B cell (primary cell): ENCODE measurements around the gene SLC3A2. TPM values are rescaled to one million over a fixed set of nuclear protein-coding genes. Genes with fewer than 3 reads are reported as not detected.
A peak's percentile ranks its signal among the peaks of the same experiment; 100 is the strongest.
"Not testable (repeated sequence)": the region's sequence is repeated elsewhere in the genome, so short reads cannot be mapped to it uniquely, and the experiment has no call there.

ENCODE experiments used
- ATAC-seq: fragments of 200-7000 bp; cut with Tn5 transposase; one replicate; pipeline ENCODE4 v1.10.0; 2021; ENCODE audit warnings: low read depth, mild to moderate bottlenecking, moderate number of reproducible peaks, moderate library complexity
- CTCF ChIA-PET: fragments of 350-600 bp; sonication (Branson Sonifier 250); formaldehyde crosslinking; loops from one replicate; lab custom pipeline; 2021; ENCODE audit warnings: antibody characterized with exemption, inconsistent platforms; lab: Charles Lee
- POLR2A ChIA-PET: fragments of 350-600 bp; sonication (Branson Sonifier 250); formaldehyde crosslinking; loops from one replicate; lab custom pipeline; 2021; ENCODE audit warnings: antibody characterized with exemption; lab: Charles Lee
- DNase-seq: peaks from one replicate; pipeline ENCODE4 v3.0.0; 2013
- H2AFZ ChIP-seq: 2 replicates; pipeline ENCODE4 v1.6.1; 2012; ENCODE audit warnings: mild to moderate bottlenecking, low read depth, low read length; ENCODE audit not compliant: insufficient read depth, poor library complexity, severe bottlenecking
- H3K27ac ChIP-seq, 2 donors: 1 replicate in 1 of 2; 2 replicates in 1 of 2; pipeline ENCODE4 v1.5.1; 2012 to 2013; ENCODE audit warnings: low read length in 2 of 2, mild to moderate bottlenecking in 2 of 2, moderate library complexity in 1 of 2
- H3K27me3 ChIP-seq, 4 experiments: fragments of 200-600 bp in 1 of 4; sonication (generic) in 1 of 4; replicated peaks in 1 of 4; 1 replicate in 2 of 4; 2 replicates in 2 of 4; pipeline versions ENCODE4 v1.6.1 to v1.7.0; 2013 to 2016; ENCODE audit warnings: low read length in 3 of 4, mild to moderate bottlenecking in 2 of 4, mixed read lengths in 1 of 4, moderate library complexity in 1 of 4; ENCODE audit not compliant: insufficient read depth in 4 of 4, control insufficient read depth in 3 of 4; ENCODE audit errors: control extremely low read depth in 1 of 4
- H3K36me3 ChIP-seq, 2 experiments: replicated peaks in 1 of 2; 1 replicate in 1 of 2; 2 replicates in 1 of 2; pipeline versions ENCODE4 v1.6.1 to v1.7.1; 2013; ENCODE audit warnings: low read length in 1 of 2; ENCODE audit not compliant: insufficient read depth in 2 of 2, control insufficient read depth in 1 of 2; ENCODE audit errors: control extremely low read depth in 1 of 2, extremely low read depth in 1 of 2
- H3K4me1 ChIP-seq, 2 donors: fragments of 200-600 bp in 1 of 2; sonication (generic) in 1 of 2; 1 replicate in 1 of 2; 2 replicates in 1 of 2; pipeline versions ENCODE4 v1.5.1 to v1.6.1; 2013 to 2017; ENCODE audit warnings: low read length in 2 of 2; ENCODE audit not compliant: control insufficient read depth in 2 of 2, insufficient read depth in 2 of 2
- H3K4me2 ChIP-seq: replicated peaks from 2 replicates; pipeline ENCODE3; 2012; ENCODE audit warnings: mild to moderate bottlenecking, low read depth, low read length; ENCODE audit not compliant: poor library complexity, severe bottlenecking
- H3K4me3 ChIP-seq, 5 experiments: fragments of 200-600 bp in 1 of 5; sonication (generic) in 1 of 5; 1 replicate in 3 of 5; 2 replicates in 2 of 5; pipeline versions ENCODE4 v1.5.1 to v1.7.0; 2011 to 2016; ENCODE audit warnings: low read length in 4 of 5, mild to moderate bottlenecking in 4 of 5, low read depth in 2 of 5, control low read depth in 1 of 5, moderate library complexity in 1 of 5; ENCODE audit not compliant: insufficient read depth in 1 of 5; ENCODE audit errors: control extremely low read depth in 1 of 5, extremely low read depth in 1 of 5
- H3K79me2 ChIP-seq: fragments of 200-600 bp; sonication (generic); one replicate; pipeline ENCODE4 v1.6.0; 2016; ENCODE audit warnings: low read length; ENCODE audit not compliant: control insufficient read depth, insufficient read depth
- H3K9ac ChIP-seq: fragments of 200-600 bp; sonication (generic); 2 replicates; pipeline ENCODE4 v1.6.1; 2017; ENCODE audit warnings: mild to moderate bottlenecking, low read length, moderate library complexity
- H3K9me3 ChIP-seq, 3 donors: one replicate each; pipeline versions ENCODE4 v1.6.1 to v1.7.1; 2013; ENCODE audit warnings: low read length in 2 of 3; ENCODE audit not compliant: control insufficient read depth in 2 of 3, insufficient read depth in 1 of 3; ENCODE audit errors: control extremely low read depth in 1 of 3
- H4K20me1 ChIP-seq: 2 replicates; pipeline ENCODE4 v1.6.0; 2012; ENCODE audit warnings: mild to moderate bottlenecking, low read length; ENCODE audit not compliant: insufficient read depth, control insufficient read depth, poor library complexity, severe bottlenecking
- H3K27ac Mint-ChIP-seq: one replicate; pipeline ENCODE4 v1.8.0; 2021; ENCODE audit warnings: mixed read lengths
- H3K27me3 Mint-ChIP-seq: one replicate; pipeline ENCODE4 v1.8.0; 2021; ENCODE audit warnings: mixed read lengths
- H3K4me1 Mint-ChIP-seq: one replicate; pipeline ENCODE4 v1.8.0; 2021; ENCODE audit warnings: mixed read lengths
- H3K4me3 Mint-ChIP-seq: one replicate; pipeline ENCODE4 v1.8.0; 2021; ENCODE audit warnings: mixed read lengths
- H3K9me3 Mint-ChIP-seq: one replicate; pipeline ENCODE4 v1.8.0; 2022; ENCODE audit warnings: mixed read lengths; ENCODE audit not compliant: insufficient read depth
- EZH2 ChIP-seq: IDR thresholded peaks from 2 replicates; pipeline ENCODE4 v1.6.1; 2012; ENCODE audit warnings: borderline replicate concordance, low read depth, mild to moderate bottlenecking, moderate library complexity, low read length; ENCODE audit not compliant: insufficient read depth, poor library complexity, severe bottlenecking
- WGBS: methylation state at CpG from one replicate; pipeline ENCODE4 v1.1.5; 2013; ENCODE audit warnings: missing lambda C conversion rate; ENCODE audit not compliant: insufficient coverage; 5-methylcytosine and 5-hydroxymethylcytosine counted together
- intact Hi-C: fragments of 100-400 bp; cut with micrococcal nuclease; formaldehyde crosslinking; loops from one replicate; pipeline ENCODE4 v1.10.0; 2022
- polyA plus RNA-seq: library from polyadenylated mRNA; depleted of rRNA; stranded (reverse); fragments of >200 nt; gene quantifications from 2 replicates; pipeline ENCODE4 v1.2.3, GENCODE V29; 2012
- total RNA-seq, 2 donors: library from RNA; stranded (reverse); fragments of 120-200 nt in 1 of 2; gene quantifications; 1 replicate in 1 of 2; 2 replicates in 1 of 2; pipeline versions ENCODE4 v1.2.3 to v1.2.4, GENCODE V29; 2013 to 2022

The SLC3A2 gene
- total and polyA plus RNA-seq, 2 donors (not counting 1 experiment from before 2014, with no cell fraction given) = 92.0 to 148 TPM

DNA sequence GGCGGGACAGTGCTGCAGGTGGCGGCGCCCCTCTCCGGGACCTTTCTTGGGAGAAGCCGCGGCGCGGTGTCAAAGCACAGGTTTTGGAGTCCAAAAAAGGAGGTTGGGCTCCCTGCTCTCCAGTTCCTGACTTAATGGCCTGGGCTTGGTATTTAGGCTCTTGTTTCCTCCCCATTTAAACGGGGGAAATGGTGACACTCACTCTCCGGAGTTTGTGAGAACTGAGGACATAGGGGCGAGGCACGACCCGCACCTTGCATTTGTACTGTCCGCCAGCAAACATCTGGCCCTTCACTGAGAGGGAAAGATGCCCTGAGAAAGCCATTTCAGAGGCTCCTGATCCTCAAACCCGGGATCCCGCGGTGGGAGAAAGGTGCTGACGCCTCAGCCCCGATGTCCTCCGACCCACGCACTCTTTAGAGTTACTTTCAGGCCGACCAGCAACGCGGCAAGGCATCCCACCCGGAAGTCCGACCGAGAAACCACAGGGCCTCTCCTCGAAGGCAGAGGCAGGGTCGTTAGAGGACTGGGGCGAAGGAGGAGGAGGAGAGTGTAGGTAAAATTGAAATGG, 38.4 kb upstream of the SLC3A2 start:
- Histone ChIP-seq H4K20me1 (no peaks in the 10 kb centered on the region), H3K79me2 (peaks cover 21% of the 10 kb centered on the region), H3K9ac (peak overlapping the region; percentile 99), H3K4me3 (peak overlapping the region; percentile 61 to 97 (median 91)), H3K9me3 (no peaks in the 10 kb centered on the region), H3K4me2 (peak overlapping the region; percentile 74), H3K27me3 (no peaks in the 10 kb centered on the region), H3K36me3 (peaks cover 0 to 6% of the 10 kb centered on the region in 2 experiments), H2AFZ (peak overlapping the region; percentile 92), H3K4me1 (peaks cover 14 to 33% of the 10 kb centered on the region in 2 donors), H3K27ac (peak overlapping the region; percentile 99 to 100)
- ChIA-PET CTCF (interaction anchor here (0.8 to 2.4 kb wide), 10 partner anchors 10 to 115 kb away, joined by 3 to 9 read pairs (median 4); partner anchors contain the start of genes HNRNPUL2, SLC3A2 and STX5), POLR2A (interaction anchor here (0.6 to 5.0 kb wide), 21 partner anchors 9 to 251 kb away, joined by 3 to 159 read pairs (median 6); partner anchors contain the start of genes BSCL2, GNG3, HNRNPUL2 and INTS5)
- Mint-ChIP-seq H3K27ac (no peak overlapping the region), H3K4me1 (peaks cover 18% of the 10 kb centered on the region), H3K9me3 (no peaks in the 10 kb centered on the region), H3K4me3 (no peak overlapping the region), H3K27me3 (no peaks in the 10 kb centered on the region)
- intact Hi-C loops = loop anchor here (1.0 to 5.0 kb wide), 4 partner anchors 13 to 285 kb away; partner anchors contain the start of genes TUT1 and ZBTB3
- no peak for TF ChIP-seq EZH2
- DNase-seq (no peak), ATAC-seq (no peak)
- 5% methylated on average over 26 of the region's 30 CpGs for WGBS

DNA sequence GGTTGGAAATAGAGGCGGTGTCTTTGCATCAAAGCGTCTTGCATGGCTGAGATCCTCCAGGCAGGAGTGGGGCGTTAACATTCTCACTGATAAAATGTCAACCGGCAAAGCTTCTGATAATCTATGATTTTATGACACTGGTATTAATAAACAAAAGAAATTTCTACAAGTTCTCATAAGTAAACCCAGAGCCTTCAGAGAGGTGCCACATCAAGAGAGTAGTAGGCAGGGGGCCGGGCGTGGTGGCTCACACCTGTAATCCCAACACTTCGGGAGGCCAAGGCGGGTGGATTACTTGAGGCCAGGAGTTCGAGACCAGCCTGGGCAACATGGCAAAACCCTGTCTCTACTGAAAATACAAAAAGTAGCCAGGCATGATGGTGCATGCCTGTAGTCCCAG, 37.8 kb upstream of the SLC3A2 start:
- peaks cover 16% of the 10 kb centered on the region for H3K79me2 ChIP-seq
- WGBS = 98% methylated on average over 7 of the region's 9 CpGs
- POLR2A ChIA-PET = interaction anchor here (0.6 to 5.0 kb wide), 11 partner anchors 9 to 251 kb away, joined by 3 to 159 read pairs (median 6); partner anchors contain the start of genes HNRNPUL2, SLC3A2, TTC9C and TUT1
- not testable (repeated sequence) for H3K4me3 Mint-ChIP-seq, ATAC-seq, DNase-seq, H3K36me3 ChIP-seq, H3K27me3 Mint-ChIP-seq, H3K9me3 Mint-ChIP-seq, H4K20me1 ChIP-seq, H3K9me3 ChIP-seq, H3K27ac Mint-ChIP-seq, H3K27me3 ChIP-seq
- peak overlapping the region; percentile 74 for H3K4me2 ChIP-seq
- peaks cover 14 to 33% of the 10 kb centered on the region in 2 donors for H3K4me1 ChIP-seq
- peak overlapping the region in 1 of 5 experiments; percentile 96 for H3K4me3 ChIP-seq
- peak overlapping the region; percentile 99 for H3K9ac ChIP-seq
- peak overlapping the region; percentile 92 for H2AFZ ChIP-seq
- CTCF ChIA-PET = interaction anchor here (0.8 to 1.8 kb wide), 6 partner anchors 9 to 56 kb away, joined by 3 to 8 read pairs (median 6); partner anchors contain the start of gene SLC3A2
- H3K27ac ChIP-seq = peak overlapping the region; percentile 99 to 100
- intact Hi-C loops = loop anchor here (1.0 to 5.0 kb wide), 4 partner anchors 12 to 286 kb away; partner anchors contain the start of genes TUT1 and ZBTB3
- peaks cover 13% of the 10 kb centered on the region for H3K4me1 Mint-ChIP-seq
